Activated CD4-positive, alpha-beta T cell treated with anti-CD3 and anti-CD28 coated beads, Interleukin-2, Interleukin-4, amounts not matched to agents 100 ng/mL and 50 ng/mL, durations not matched to agents 16 hours and 8 hours (primary cell): ENCODE results near the gene THTPA.

Experiments used
- DNase-seq: peaks from one replicate; pipeline ENCODE4 v3.0.0-alpha.2; 2020; ENCODE audit warnings: low spot score

Gene THTPA

GRCh38 chr14:23567186-23568020 lies 11.3 kb downstream of the THTPA start, which contains the start of gene AP1G2:
TSS of gene AP1G2 (minus strand) at chr14:23567791. CDS start at chr14:23567314, 477 bp downstream.
- peak; percentile 91 for DNase-seq

GRCh38 chr14:23568021-23568599 lies 12.0 kb downstream of the THTPA start:
- DNase-seq, result no peak

GRCh38 chr14:23568600-23569331 lies 12.7 kb downstream of the THTPA start:
- DNase-seq, result no peak

- DNase-seq, result no peak
Observed at GRCh38 chr14:23569443-23570151, 13.5 kb downstream of the THTPA start.

- DNase-seq, result no peak
Observed at GRCh38 chr14:23570806-23571483, 14.9 kb downstream of the THTPA start.

GRCh38 chr14:23571701-23572523 lies 15.8 kb downstream of the THTPA start:
- DNase-seq, result no peak

GRCh38 chr14:23572524-23572828 lies 16.4 kb downstream of the THTPA start:
- no peak for DNase-seq

GRCh38 chr14:23572836-23573235 lies 16.8 kb downstream of the THTPA start:
- DNase-seq, result no peak

- no peak for DNase-seq
Observed at GRCh38 chr14:23573384-23574015, 17.4 kb downstream of the THTPA start.

GRCh38 chr14:23577004-23577681 lies 21.1 kb downstream of the THTPA start:
- DNase-seq, result no peak

- no peak for DNase-seq
Observed at GRCh38 chr14:23577710-23578392, 21.8 kb downstream of the THTPA start.

- DNase-seq, result no peak
Observed at GRCh38 chr14:23578560-23579310, 22.7 kb downstream of the THTPA start, which contains the start of gene JPH4. TSS of gene JPH4 (minus strand) at chr14:23578790. CDS start at chr14:23577453, 1,337 bp downstream.

- no peak for DNase-seq
Observed at GRCh38 chr14:23579311-23579630, 23.2 kb downstream of the THTPA start.

GRCh38 chr14:23579739-23580138 lies 23.7 kb downstream of the THTPA start:
- no peak for DNase-seq

GRCh38 chr14:23580152-23580926 lies 24.3 kb downstream of the THTPA start:
- no peak for DNase-seq

GRCh38 chr14:23580948-23581281 lies 24.8 kb downstream of the THTPA start:
- DNase-seq, result no peak

- no peak for DNase-seq
Observed at GRCh38 chr14:23582906-23583760, 27.1 kb downstream of the THTPA start.
